ENCODE data around the gene CDH15.
"Not testable (repeated sequence)": the region's sequence is repeated elsewhere in the genome, so short reads cannot be mapped to it uniquely, and the experiment has no call there.

Gene CDH15

DNA sequence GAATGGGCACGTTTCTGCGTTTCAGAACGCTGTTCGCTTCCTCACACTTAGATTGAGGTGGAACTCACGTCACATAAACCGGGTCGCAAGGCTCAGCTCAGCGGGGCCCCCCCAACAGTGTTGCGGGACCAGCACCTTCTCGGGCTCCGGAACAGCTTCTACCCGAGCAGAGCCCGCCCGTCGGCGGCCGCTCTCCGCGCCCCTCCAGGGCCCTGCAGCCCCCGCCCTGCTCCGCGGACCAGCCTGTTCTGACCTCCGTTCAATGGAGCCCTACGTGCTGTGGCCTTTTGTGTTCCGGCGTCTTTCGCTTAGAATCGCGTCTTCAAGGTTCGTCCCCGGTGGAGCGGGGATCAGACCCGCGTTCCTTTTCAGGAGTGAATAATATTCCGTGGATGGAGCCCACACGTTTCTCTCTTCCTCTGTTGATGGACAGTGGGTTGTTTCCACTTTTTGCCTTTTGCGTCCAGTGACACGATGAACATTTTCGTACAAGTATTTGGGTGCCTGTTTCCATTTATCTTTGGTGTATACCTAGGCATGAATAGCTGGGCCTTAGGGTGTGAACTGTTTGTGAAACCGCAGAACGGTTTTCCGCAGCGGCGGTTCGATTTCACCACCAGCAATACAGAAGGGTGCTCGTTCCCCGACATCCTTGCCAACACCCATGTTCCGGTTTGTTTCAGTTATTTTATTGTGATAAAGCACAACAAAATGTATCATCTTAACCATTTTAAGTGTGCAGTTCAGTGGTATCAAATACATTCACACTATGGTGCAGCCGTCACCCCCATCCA, 31.1 kb downstream of the CDH15 start:
- no peak for DNase-seq

GRCh38 chr16:89207993-89208392, 36.4 kb downstream of the CDH15 start:
- DNase-seq: no peak

- DNase-seq: no peak
Measured at GRCh38 chr16:89209522-89210044, 38.0 kb downstream of the CDH15 start.

DNA sequence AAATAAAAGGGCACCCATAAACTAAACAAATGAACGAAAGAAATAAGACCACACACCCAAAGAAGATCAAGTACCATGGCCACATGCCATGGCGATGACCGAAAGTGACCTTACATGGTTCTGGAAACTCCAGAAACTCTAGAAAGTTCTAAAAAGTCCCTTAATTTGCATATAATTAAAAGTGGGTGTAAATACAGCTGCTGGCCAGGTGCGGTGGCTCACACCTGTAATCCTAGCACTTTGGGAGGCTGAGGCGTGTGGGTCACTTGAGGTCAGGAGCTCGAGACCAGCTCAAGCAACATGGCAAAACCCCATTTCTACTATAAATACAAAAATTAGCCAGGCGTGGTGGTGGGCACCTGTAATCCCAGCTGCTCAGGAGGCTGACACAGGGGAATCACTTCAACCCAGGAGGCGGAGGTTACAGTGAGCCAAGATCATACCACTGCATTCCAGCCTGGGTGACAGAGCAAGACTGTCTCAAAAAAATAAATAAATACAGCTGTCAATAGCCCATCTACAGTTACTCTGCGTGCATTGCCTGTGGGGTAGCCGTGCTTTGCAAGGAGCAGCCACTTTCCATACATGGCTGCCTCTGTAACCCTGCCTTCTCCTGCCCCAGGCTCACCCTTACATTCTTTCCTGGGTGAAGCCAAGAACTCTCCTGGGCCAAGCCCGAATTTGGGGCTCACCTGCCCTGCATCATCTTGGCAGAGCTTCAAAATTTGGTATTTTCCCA, 38.8 kb downstream of the CDH15 start:
- no peak for DNase-seq

DNA sequence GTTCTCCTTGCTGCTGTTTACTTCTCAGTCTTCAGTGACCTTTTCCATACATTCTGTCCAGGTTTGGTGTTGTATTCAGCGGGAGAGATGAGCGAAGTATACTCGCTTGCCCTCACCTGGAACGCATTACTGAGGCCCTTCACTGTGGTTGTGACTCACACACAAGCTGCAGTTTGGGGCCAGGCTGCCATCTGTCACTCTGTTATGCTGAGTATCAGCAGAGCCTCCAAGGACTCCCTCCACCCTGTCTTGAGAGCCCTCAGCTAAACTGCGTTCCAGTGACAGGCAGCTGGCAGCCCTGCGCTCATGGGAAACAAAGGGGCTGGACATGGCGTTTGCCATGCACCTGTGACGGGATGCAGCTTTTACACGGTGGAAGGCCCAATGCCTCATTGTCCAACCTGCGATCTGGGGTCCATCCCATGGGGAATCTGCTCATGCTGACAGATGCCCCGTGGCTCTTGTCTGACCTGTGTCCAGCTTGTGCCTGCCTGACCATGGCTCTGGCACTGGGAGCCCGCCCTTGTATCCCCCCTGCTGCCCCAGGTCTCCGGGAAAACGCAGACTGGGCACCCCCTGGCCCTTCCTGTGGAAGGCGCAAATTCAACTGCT, 39.5 kb downstream of the CDH15 start:
- no peak for DNase-seq

GRCh38 chr16:89216315-89217137, 45.0 kb downstream of the CDH15 start:
- peak; percentile 93 for DNase-seq

DNA sequence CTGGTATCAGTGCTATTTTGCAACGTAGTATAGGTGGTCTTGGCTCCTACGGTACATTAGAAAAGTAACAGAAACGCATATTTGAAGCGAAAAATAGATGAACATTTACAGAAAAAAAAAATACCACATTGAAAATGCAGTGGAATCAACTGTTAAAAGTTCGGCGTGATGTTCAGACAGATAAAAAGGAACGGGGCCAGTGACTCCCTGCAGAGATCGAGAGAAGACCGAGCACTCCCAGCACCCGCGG, 45.5 kb downstream of the CDH15 start:
- no peak for DNase-seq

DNA sequence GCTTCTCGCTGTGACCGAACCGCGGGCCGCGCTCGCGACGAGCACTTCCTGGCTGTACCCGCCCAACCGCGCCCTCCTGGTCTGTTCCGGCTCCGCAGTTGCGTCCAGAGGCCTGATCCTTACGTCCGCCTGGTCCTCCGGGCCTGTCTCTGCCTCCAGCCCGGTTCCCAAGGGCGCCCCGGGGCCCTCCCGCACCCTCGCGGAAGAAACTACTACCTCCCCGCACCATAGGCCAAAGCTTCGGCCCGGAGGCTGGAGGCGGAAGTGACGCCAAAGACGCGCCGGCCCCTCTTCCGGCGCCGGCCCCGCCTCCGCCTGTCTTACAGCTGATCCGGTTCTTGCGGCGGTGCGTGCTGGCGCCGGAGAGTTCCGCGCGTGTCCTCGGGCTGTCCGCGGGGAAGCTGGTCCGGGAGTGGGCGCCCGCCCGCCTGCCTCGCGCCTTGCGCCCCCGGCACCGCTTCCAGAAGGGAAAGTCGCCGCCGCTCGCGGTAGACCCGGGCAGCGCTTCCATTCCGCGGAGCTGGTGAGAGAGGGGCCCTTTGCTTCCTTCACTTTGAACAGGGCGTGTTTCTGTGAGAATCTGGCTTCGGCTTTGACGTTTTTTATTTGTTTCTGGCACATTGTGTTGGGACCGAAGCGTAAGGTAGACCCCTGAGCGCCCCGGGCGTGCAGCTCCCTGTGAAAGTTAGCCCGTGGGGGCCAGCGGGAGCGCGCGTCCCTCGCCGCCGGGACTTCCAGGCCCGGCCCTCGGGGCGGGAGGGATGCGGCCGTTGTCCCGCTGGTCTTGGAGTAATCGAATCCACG, 46.0 kb downstream of the CDH15 start, which contains the start of gene ZNF778:
Gene ZNF778 (plus strand): TSS at position 316 of the 804 bp plus-strand sequence. CDS start 3,425 bp downstream, outside the sequence.
- peak; percentile 94 for DNase-seq

GRCh38 chr16:89219365-89219764, 47.8 kb downstream of the CDH15 start:
- peak; percentile 59 for DNase-seq

DNA sequence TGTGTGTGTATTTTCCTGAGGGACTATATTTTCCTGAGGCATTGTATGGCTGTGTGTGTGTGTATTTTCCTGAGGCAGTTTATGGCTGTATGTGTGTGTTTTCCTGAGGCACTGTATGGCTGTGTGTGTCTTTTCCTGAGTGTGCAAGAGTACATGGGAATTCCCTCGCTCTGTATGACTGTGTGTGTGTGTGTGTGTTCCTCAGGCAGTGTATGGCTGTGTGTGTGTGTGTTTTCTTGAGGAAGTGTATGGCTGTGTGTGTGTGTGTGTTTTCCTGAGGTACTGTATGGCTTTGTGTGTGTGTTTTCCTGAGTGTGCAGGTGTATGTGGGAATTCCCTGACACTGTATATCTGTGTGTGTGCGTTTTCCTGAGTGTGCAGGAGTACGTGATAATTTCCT, 50.1 kb downstream of the CDH15 start:
- no peak for DNase-seq

GRCh38 chr16:89222931-89223330, 51.4 kb downstream of the CDH15 start:
- no peak for DNase-seq

DNA sequence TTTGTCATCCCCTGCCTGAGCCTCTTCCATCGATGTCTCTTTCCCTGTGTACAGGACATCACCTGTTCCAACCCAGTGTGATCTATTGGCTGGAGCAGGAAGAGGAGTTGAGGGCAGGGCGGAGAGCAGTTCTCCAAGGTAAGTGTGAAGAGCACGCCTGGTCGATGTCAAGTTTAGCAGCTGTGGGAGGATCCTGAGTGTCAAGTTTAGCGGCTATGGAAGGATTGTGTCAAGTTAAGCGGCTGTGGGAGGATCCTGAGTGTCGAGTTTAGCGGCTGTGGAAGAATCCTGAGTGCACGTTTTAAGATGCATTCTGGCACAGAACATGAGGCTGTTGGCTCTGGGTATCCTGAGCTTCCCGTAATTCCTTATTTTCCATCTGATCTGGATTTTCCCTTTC, 53.1 kb downstream of the CDH15 start:
- DNase-seq: no peak

DNA sequence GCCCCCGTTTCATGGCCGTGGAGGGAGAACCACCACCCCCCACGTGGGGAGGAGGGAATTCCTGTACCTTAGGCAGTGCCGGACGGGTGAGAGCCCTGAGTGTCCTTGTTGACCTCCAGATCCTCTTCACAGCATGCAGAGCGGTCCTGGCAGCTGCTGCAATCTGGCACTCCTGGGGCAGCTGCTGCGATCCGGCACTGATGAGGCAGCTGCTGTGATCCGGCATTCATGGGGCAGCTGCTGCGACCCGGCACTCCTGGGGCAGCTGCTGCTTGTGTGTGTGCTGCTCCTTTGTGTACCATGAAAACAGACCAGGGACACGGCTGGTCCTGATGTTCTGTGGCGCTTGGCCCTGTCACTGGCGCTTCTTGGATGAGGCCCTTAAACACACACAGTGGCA, 58.7 kb downstream of the CDH15 start:
- DNase-seq: no peak

DNA sequence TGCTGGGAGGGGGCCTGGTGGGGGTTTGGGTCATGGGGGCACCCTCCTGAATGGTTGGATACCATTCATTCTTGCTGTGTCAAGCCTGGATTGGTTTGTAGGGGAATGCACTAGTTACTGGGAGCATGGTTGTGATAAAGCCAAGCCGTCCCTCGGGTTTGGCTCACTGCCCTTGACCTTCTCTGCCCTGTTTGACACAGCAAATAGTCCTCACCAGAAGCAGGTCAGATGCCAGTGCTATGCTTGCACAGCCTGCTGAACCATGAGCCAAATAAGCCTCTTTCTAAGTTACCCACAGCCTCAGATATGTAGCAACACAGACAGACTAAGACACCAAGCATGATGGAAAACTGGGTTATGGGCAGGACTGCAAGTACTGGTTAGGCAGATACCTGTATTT, 60.6 kb downstream of the CDH15 start:
- DNase-seq: no peak

GRCh38 chr16:89233678-89234490, 62.3 kb downstream of the CDH15 start:
- no peak for DNase-seq

GRCh38 chr16:89237733-89238132, 66.2 kb downstream of the CDH15 start:
- no peak for DNase-seq

- DNase-seq: peak; percentile 89
Measured at GRCh38 chr16:89241187-89242007, 69.8 kb downstream of the CDH15 start.

DNA sequence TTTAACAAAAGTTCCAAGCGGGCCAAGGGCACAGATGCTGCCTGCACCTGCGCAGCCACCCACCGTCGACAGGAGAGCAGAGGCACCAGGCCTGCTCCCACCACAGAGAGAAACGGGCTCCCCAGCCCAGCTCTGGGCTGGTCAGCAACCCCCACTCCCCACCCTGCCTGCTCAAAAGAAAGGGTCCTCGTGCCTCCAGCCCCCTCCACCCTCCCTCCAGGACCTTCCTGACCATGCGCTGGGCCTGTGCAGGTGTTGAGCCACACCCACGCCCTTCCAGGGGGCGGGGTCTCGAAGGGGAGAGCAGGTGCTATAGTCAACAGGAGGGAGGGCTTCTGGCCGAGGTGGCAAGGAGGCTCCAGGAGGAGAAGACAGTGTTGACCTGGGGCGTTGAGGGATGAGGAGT, 71.2 kb downstream of the CDH15 start:
- no peak for DNase-seq

GRCh38 chr16:89243664-89244063, 72.1 kb downstream of the CDH15 start:
- no peak for DNase-seq

GRCh38 chr16:89244264-89244663, 72.7 kb downstream of the CDH15 start:
- DNase-seq: not testable (repeated sequence)

Measured in hematopoietic multipotent progenitor cell treated with erythropoietin and hydrocortisone succinate and interleukin-3 and kit ligand, for 4 days (in vitro differentiated cells).